GM18526 (cell line): ENCODE data around the gene CLEC1B.

Source experiments
- POLR2A ChIP-seq: IDR thresholded peaks from 3 replicates; pipeline ENCODE4 v1.6.1; 2011; ENCODE audit not compliant: insufficient read length; ENCODE audit errors: extremely low read depth

CLEC1B gene

GRCh38 chr12:9992296-9992695 lies 6.6 kb downstream of the CLEC1B start:
- no peak for TF ChIP-seq POLR2A

GRCh38 chr12:9991876-9992275 lies 7.0 kb downstream of the CLEC1B start:
- TF ChIP-seq POLR2A: no peak

GRCh38 chr12:9980126-9980525 lies 18.8 kb downstream of the CLEC1B start:
- no peak for TF ChIP-seq POLR2A

- TF ChIP-seq POLR2A: no peak
Observed at GRCh38 chr12:9977916-9978315, 21.0 kb downstream of the CLEC1B start.

GRCh38 chr12:9975614-9976013 lies 23.3 kb downstream of the CLEC1B start:
- TF ChIP-seq POLR2A: no peak

- no peak for TF ChIP-seq POLR2A
Observed at GRCh38 chr12:9973949-9974348, 25.0 kb downstream of the CLEC1B start.

GRCh38 chr12:9971181-9971580 lies 27.7 kb downstream of the CLEC1B start, which contains the start of gene CLEC12A:
TSS of gene CLEC12A (plus strand) at chr12:9971409. CDS start at chr12:9971597, 188 bp downstream.
- TF ChIP-seq POLR2A: no peak

- no peak for TF ChIP-seq POLR2A
Observed at GRCh38 chr12:9969673-9970072, 29.2 kb downstream of the CLEC1B start.

GRCh38 chr12:9961901-9962300 lies 37.0 kb downstream of the CLEC1B start:
- TF ChIP-seq POLR2A: no peak

- TF ChIP-seq POLR2A: no peak
Observed at GRCh38 chr12:9961106-9961505, 37.8 kb downstream of the CLEC1B start.

GRCh38 chr12:9960590-9960989 lies 38.3 kb downstream of the CLEC1B start:
- TF ChIP-seq POLR2A: no peak

- TF ChIP-seq POLR2A: no peak
Observed at GRCh38 chr12:9957834-9958233, 41.1 kb downstream of the CLEC1B start.

- no peak for TF ChIP-seq POLR2A
Observed at GRCh38 chr12:9951026-9951675, 47.8 kb downstream of the CLEC1B start.

- no peak for TF ChIP-seq POLR2A
Observed at GRCh38 chr12:9948606-9949296, 50.2 kb downstream of the CLEC1B start.

- no peak for TF ChIP-seq POLR2A
Observed at GRCh38 chr12:9947674-9948073, 51.2 kb downstream of the CLEC1B start.

- no peak for TF ChIP-seq POLR2A
Observed at GRCh38 chr12:9944391-9944790, 54.5 kb downstream of the CLEC1B start.

GRCh38 chr12:9943240-9943639 lies 55.7 kb downstream of the CLEC1B start:
- no peak for TF ChIP-seq POLR2A
